HG03469 (cell line): Measurements from ENCODE around the gene HIF1AN.
"Not testable (repeated sequence)": the region's sequence is repeated elsewhere in the genome, so short reads cannot be mapped to it uniquely, and the experiment has no call there.

Experiments
- ATAC-seq: cut with Tn5 transposase; IDR thresholded peaks from one replicate; pipeline ENCODE4 v1.9.1; 2021; ENCODE audit warnings: mild to moderate bottlenecking, moderate library complexity, moderate number of reproducible peaks; ENCODE audit not compliant: unreplicated experiment

The HIF1AN gene

DNA sequence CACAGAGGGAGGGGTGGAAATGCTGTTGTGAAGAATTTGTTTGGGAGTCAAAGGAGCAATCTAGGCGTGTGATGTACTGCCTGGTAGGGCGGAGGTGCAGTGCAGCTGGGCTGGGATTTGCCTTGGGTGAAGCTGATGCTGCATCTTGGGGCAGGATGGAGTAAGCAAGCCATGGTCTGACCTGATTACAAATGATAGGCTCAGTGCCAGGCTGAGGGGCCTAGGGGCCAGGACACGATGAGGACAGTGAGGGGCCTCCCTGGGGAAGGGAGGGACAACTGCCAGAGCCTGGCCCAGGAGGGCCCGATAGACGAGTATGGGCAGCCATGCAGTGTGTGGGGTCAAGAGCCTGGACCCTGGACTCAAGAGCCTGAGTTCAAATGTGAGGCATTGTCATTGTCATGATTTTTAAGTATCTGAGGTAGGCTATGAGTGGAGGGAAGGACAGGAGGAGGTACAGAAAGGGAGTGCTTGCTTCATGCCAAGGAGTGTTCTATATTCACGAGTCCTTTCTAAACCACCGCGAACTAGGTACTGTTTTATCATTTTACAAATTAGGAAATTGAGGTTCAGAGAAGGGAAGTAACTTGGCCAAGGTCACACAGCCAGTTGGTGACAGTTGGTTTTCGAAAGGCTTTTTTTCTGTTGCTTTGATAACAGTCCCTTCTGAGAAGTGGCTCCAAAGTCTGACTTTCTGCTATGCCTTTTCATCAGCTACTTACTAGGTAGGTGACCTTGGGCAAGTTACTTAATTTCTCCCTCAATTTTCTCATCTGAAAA lies 29.7 kb downstream of the HIF1AN start:
- no peak for ATAC-seq

GRCh38 chr10:100566561-100566960 lies 30.8 kb downstream of the HIF1AN start:
- no peak for ATAC-seq

DNA sequence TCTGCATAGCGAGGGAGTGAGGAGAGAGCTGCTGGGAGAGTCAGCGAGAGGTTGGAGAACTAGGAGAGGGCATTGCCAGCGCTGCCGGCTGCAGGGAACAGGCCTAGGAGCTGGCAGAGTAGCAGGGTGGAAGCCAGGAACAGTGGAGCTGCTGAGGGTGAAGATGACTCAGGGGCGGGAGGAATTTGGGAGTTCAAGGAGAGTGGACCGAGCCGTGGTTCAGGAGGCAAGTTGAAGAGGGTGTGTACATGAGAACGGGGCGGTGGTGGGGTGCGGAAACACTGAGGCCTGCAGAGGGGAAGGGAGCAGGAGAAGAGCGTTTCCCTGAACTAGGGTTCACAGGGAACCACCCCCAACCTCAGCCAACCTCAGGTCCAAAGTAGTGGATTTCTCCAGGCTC lies 31.5 kb downstream of the HIF1AN start:
- ATAC-seq: no peak

DNA sequence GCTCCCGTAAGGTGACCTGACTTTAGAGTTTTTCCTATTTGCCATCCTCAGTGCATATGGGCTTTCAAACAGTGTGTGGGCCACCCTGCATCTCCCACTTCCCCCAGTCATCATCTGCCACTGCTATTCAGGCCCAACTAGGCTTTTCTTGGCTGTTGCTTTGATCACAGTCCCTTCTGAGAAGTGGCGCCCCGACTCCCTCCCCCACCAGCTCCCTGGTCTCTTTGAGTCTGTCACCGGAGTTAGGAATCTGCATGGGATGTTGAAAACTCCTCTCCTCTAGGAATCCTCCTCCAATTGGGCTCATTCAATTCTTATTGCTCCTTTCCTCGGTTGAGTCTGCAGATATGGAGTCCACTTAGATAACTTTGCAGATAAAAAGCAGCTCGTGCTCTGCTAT lies 32.1 kb downstream of the HIF1AN start:
- no peak for ATAC-seq

DNA sequence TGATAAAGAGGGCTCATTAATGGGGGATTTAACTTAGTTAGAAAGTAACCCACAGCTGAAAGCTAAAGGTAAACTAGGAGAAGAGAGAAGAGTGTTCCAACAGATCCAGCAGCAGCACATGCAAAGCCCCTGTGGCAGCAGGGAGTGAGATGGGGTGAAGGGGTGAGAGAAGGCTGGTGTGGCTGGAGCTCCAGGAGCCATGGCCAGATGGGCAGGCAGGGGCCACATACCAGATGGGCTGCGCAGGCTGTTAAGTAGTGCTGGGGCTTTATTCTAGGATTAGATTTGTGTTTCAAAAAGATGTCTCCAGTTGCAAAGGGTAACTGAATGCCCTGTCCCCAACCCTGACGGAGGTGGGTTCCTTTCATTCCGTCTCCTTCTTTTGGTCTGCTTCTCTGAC lies 33.2 kb downstream of the HIF1AN start:
- ATAC-seq: no peak

GRCh38 chr10:100569687-100570481 lies 34.1 kb downstream of the HIF1AN start:
- no peak for ATAC-seq

DNA sequence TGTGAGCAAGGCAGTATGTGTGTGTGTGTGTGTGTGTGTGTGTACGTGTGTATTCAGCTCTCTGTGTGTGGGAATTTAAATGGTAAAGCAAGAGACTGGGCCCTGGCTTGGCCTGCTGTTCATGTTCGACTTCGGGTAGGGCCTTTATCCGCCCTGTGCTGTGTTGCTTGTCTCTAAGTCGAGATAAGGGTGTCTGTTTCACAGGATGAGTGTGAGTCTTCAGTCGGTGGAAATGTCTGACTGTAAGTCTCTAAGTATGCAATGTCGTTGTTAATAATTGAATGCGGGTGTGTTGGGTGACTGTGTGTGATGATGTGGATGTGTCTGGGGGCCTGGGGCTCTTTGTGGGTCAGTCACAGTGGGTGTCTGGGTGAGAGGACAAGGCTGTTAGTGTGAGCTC lies 34.8 kb downstream of the HIF1AN start:
- ATAC-seq: no peak

GRCh38 chr10:100571084-100571856 lies 35.5 kb downstream of the HIF1AN start:
- ATAC-seq: no peak

DNA sequence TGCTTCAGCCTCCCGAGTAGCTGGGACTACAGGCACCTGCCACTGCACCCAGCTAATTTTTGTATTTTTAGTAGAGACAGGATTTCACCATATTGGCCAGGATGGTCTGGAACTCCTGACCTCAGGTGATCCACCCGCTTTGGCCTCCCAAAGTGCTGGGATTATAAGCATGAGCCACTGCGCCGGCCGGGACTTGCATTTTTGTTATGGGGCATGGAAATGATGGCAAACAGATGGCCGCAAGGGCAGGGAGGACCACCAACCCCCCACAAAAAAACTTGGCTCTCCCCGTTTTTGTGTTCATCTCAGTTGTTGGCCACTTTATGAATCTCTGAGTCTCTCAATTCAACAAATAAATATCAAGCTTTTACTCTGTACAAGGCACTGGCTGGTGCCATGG lies 39.4 kb downstream of the HIF1AN start:
- ATAC-seq: not testable (repeated sequence)

DNA sequence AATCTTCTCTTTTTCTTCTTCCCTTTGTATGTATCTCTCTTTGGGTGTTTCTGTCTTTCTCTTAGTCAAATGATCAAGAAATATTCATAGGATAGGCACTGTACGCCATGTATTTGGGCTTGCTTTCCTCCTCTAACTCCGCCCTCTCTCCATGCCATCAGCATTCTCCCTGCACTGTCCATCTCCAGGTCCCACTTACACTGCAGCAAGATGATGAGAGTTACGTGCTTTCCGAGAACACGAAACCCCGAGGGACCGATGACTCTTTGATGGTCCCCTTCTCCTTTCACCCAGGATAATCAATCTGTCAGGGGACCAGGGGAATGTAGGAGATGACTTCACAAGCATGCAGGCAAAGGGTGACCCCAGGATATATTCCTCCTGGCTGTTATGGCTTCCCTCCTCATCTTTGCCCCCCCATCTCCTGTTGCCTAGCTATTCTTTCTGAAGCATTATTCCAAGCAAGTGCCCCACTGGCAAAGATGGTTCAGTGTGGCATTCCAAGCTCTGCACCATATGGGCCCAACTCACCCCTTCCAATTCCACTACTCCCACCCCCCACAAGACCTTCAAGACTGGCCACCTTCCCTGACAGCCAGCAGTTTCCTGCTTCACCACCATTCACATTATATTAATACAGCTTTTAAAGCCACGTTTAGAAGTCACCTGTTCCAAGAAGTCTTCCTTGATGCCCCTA lies 40.0 kb downstream of the HIF1AN start:
- ATAC-seq: no peak

DNA sequence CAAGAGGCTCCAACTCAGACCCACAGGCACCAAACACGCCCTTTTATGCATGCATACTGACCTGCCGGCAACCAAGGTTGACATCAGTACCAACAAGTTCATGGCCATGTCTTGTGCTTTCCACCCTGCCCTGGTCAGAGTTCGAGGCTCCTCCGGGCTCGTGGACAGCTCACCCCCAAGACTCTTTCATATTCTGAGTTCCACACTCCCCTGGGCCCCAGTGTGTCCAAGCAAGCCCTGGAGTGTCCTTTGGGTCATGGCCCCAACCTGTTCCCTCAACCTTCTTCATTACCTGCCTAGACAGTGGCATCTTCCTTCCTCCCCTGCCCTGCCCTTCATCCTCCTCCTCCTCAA lies 40.5 kb downstream of the HIF1AN start:
- ATAC-seq: no peak

- no peak for ATAC-seq
Observed at GRCh38 chr10:100579261-100580090, 43.7 kb downstream of the HIF1AN start.

GRCh38 chr10:100586959-100587358 lies 51.2 kb downstream of the HIF1AN start:
- ATAC-seq: no peak

DNA sequence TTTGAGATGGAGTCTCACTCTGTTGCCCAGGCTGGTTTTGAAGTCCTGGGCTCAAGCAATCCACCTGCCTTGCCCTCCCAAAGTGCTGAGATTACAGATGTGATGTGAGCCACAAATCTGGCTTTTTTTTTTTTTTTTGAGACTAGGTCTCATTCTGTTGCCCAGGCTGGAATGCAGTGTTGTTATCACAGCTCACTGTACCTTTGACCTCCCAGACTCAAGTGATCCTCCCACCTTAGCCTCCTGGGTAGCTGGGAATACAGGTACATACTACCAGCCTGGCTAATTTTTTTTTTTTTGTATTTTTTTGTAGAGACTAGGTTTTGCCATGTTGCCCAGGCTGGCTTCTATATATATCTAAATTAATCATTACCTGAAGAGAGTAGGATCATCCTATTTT lies 62.4 kb downstream of the HIF1AN start:
- ATAC-seq: no peak

- no peak for ATAC-seq
Observed at GRCh38 chr10:100600218-100600617, 64.5 kb downstream of the HIF1AN start.

GRCh38 chr10:100607439-100607838 lies 71.7 kb downstream of the HIF1AN start:
- no peak for ATAC-seq
